Lower leg skin (tissue), 3 donors: ENCODE measurements around the gene SLC25A26.

ENCODE experiments used
- CTCF ChIP-seq, 3 donors: fragments of 450-650 bp; IDR thresholded peaks; one replicate each; pipeline ENCODE4 v1.5.1; 2016; ENCODE audit warnings: antibody characterized with exemption in 3 of 3, mild to moderate bottlenecking in 3 of 3, moderate library complexity in 2 of 3
- POLR2A ChIP-seq, 2 donors: fragments of 450-650 bp; IDR thresholded peaks; one replicate each; pipeline ENCODE4 v1.6.1; 2016 to 2017; ENCODE audit warnings: antibody characterized with exemption in 2 of 2, mild to moderate bottlenecking in 1 of 2, moderate library complexity in 1 of 2

- no peak for TF ChIP-seq CTCF (IDR thresholded peaks at IDR 0.05)
- no peak for TF ChIP-seq POLR2A (IDR thresholded peaks at IDR 0.05)
Measured at GRCh38 chr3:66336333-66336766, 115.5 kb downstream of the SLC25A26 start.
